ENCODE measurements around the gene GFOD1.

GFOD1 gene

DNA sequence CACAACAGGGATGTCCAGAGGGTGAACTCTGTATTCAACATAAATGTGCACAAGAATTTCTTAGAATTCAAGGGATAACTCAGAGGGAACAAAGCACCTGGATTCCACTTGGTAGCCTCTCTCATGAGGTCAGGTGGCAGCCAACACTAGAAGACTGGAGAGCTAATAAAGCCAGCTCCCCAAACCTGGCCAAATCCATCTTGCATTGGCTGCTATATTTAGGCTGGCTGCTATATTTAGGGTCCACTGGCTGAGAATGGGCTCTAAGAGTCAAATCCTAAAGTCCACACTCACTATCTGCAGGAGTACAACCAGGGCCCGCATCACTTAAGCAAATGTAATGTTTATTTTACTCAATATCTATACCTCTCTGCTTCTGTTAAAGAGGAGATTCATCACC, 179.1 kb downstream of the GFOD1 start:
- DNase-seq (ENCODE audit: low read depth) = no peak
- TF ChIP-seq, protein P1, sequence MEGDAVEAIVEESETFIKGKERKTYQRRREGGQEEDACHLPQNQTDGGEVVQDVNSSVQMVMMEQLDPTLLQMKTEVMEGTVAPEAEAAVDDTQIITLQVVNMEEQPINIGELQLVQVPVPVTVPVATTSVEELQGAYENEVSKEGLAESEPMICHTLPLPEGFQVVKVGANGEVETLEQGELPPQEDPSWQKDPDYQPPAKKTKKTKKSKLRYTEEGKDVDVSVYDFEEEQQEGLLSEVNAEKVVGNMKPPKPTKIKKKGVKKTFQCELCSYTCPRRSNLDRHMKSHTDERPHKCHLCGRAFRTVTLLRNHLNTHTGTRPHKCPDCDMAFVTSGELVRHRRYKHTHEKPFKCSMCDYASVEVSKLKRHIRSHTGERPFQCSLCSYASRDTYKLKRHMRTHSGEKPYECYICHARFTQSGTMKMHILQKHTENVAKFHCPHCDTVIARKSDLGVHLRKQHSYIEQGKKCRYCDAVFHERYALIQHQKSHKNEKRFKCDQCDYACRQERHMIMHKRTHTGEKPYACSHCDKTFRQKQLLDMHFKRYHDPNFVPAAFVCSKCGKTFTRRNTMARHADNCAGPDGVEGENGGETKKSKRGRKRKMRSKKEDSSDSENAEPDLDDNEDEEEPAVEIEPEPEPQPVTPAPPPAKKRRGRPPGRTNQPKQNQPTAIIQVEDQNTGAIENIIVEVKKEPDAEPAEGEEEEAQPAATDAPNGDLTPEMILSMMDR (IDR thresholded peaks at IDR 0.05; ENCODE audit: insufficient read depth, low read depth, low read length, missing control alignments) = no peak
- no peak overlapping the region for H3K4me3 ChIP-seq (ENCODE audit: low read depth, low read length)

Data from GM12865 (cell line).